MCF 10A (cell line): ENCODE measurements around the gene SFRP2. TPM values are rescaled to one million over a fixed set of nuclear protein-coding genes. Genes with fewer than 3 reads are reported as not detected.

Experiments
- BruUV-seq: library from RNA; stranded (reverse); fragments of 400-500 nt; replicated peaks from 2 replicates; lab custom pipeline; 2021; lab: Mats Ljungman, UMichigan
- CTCF ChIA-PET: fragments of 300-600 bp; sonication (Branson Sonifier 250); formaldehyde crosslinking; extraction: SDS; loops from one replicate; lab custom pipeline; 2021; ENCODE audit warnings: antibody characterized with exemption, inconsistent platforms; lab: Yijun Ruan, JAX
- POLR2A ChIA-PET: fragments of 300-600, 350-650 bp; sonication (Branson Sonifier 250); formaldehyde crosslinking; extraction: SDS; loops from one replicate; lab custom pipeline; 2020; ENCODE audit warnings: antibody characterized with exemption, inconsistent platforms; lab: Yijun Ruan, JAX
- DNase-seq: peaks from one replicate; pipeline ENCODE4 v3.0.0-alpha.2; 2018; ENCODE audit not compliant: unreplicated experiment
- H3K27ac Mint-ChIP-seq: one replicate; pipeline ENCODE4 v1.8.0; 2022; ENCODE audit warnings: mild to moderate bottlenecking, low read depth, mixed read lengths; ENCODE audit not compliant: unreplicated experiment
- H3K27me3 Mint-ChIP-seq: one replicate; pipeline ENCODE4 v1.8.0; 2022; ENCODE audit warnings: mixed read lengths; ENCODE audit not compliant: insufficient read depth, unreplicated experiment
- H3K36me3 Mint-ChIP-seq: one replicate; pipeline ENCODE4 v1.8.0; 2022; ENCODE audit warnings: mild to moderate bottlenecking, moderate library complexity, mixed read lengths; ENCODE audit not compliant: insufficient read depth, unreplicated experiment
- H3K4me1 Mint-ChIP-seq: one replicate; pipeline ENCODE4 v1.8.0; 2022; ENCODE audit warnings: mixed read lengths; ENCODE audit not compliant: insufficient read depth, unreplicated experiment
- H3K4me3 Mint-ChIP-seq: one replicate; pipeline ENCODE4 v1.8.0; 2022; ENCODE audit warnings: mild to moderate bottlenecking, moderate library complexity, mixed read lengths; ENCODE audit not compliant: unreplicated experiment
- H3K9me3 Mint-ChIP-seq: one replicate; pipeline ENCODE4 v1.8.0; 2022; ENCODE audit warnings: mixed read lengths; ENCODE audit not compliant: unreplicated experiment
- CTCF ChIP-seq: fragments of 200-600 bp; IDR thresholded peaks from one replicate; pipeline ENCODE4 v1.8.0; 2022; ENCODE audit warnings: antibody characterized with exemption, mild to moderate bottlenecking; ENCODE audit not compliant: unreplicated experiment
- intact Hi-C: fragments of 100-400 bp; cut with micrococcal nuclease; formaldehyde crosslinking; loops from 2 replicates; pipeline ENCODE4 v1.14.1; 2022
- total RNA-seq: library from RNA; stranded (reverse); gene quantifications from 2 replicates; pipeline ENCODE4 v1.2.3, GENCODE V29; 2022

SFRP2 gene
- total RNA-seq, 1 experiment from 2014 or later, result not detected

DNA sequence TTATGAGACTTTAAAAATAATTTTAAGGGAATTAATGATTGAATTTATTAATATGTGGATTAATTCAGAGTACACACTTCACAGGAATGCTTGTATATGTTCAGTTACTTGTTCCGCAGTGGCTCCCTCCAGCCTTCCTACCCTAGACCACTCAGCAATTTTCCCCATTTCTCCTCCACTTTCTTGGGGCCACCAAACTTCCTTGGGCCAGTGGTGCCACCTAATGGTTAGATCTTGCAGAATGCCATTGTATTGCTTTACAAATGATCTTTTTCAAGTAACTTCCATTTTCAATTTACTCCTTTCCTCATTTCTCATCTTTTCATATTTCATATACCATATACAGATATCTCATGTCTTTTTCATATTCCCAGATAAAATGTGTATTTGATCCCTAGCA lies 25.5 kb downstream of the SFRP2 start:
- Mint-ChIP-seq H3K9me3 (no peaks in the 10 kb centered on the region), H3K4me3 (no peak overlapping the region), H3K27ac (no peak overlapping the region), H3K27me3 (no peaks in the 10 kb centered on the region), H3K36me3 (no peaks in the 10 kb centered on the region), H3K4me1 (no peaks in the 10 kb centered on the region)
- POLR2A ChIA-PET, result no interaction called here
- peak; percentile 22 for TF ChIP-seq CTCF
- DNase-seq, result peak; percentile 54
- BruUV-seq, result no TSS peak
- intact Hi-C loops, result no loop called here
- CTCF ChIA-PET, result interaction anchor here (0.6 to 2.5 kb wide), 2 partner anchors 129 to 863 kb away, joined by 3 to 11 read pairs; no protein-coding TSS in a partner anchor

DNA sequence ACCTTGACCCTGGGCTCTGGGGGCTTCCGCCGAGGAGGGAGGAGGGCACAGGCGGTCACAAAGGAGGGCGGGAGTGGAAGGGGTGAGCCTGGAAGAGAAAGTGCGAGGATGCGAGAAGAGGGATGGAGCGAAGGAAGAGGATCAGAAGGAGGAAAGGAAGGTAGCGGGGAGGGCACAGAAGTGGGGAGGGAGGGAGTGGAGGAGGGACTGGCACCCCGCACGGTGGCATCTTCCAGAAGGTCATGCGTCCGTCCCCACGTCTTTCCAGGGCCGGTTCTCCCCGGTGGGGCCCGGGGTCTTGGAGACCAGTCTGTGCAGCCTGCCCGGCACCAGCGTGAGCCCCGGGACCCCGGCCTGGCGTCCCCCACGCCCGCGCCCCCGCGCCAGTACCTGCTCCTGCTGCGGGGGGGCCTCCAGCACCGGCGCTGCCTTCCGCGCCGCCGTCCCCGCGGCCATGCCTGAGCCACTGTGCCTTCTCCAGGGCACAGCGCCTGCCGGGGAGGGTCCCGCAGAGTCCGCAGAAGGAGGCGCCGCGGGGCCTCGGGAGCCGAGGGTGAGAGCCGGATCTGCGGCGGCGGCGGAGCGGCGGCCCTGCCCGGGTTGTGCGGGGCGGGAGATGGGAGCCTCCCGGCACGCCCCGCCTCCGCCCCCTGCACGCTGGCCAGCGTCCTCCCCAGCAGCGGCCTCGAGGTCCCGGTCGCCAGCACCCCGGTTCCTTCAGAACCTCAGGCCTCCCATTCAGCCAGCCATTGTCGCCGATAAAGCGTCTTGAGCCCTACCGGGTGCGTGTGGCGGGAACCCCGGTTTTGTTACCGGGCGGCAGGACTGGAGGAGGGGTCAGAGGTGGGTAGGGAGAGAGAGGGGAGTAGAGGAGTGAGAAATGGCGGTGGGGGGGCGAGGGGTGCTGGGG lies 29.2 kb downstream of the SFRP2 start, which contains the start of gene RNF175:
Gene RNF175, minus strand, starts transcription at position 618 of the 910 bp plus-strand sequence. Its CDS starts 162 bp downstream, at position 456.
- ChIA-PET CTCF (interaction anchor here (2.7 kb wide), 1 partner anchor 9 kb away, joined by 11 read pairs; no protein-coding TSS in a partner anchor), POLR2A (no interaction called here)
- BruUV-seq, result no TSS peak
- no peaks in the 10 kb centered on the region for H3K27me3 Mint-ChIP-seq
- H3K4me1 Mint-ChIP-seq, result no peaks in the 10 kb centered on the region
- TF ChIP-seq CTCF, result no peak
- no peak within 1 kb of the TSS for H3K27ac Mint-ChIP-seq
- intact Hi-C loops, result no loop called here
- peaks cover 2% of the 10 kb centered on the region for H3K9me3 Mint-ChIP-seq
- DNase-seq, result no peak
- peak within 1 kb of the TSS; percentile 55 for H3K4me3 Mint-ChIP-seq
- no peaks in the 10 kb centered on the region for H3K36me3 Mint-ChIP-seq

- POLR2A ChIA-PET, result no interaction called here
- H3K4me1 Mint-ChIP-seq, result no peaks in the 10 kb centered on the region
- BruUV-seq, result no TSS peak
- peak overlapping the region; percentile 55 for H3K4me3 Mint-ChIP-seq
- no peak for TF ChIP-seq CTCF
- no peak for DNase-seq
- peaks cover 7% of the 10 kb centered on the region for H3K9me3 Mint-ChIP-seq
- H3K27ac Mint-ChIP-seq, result no peak overlapping the region
- no peaks in the 10 kb centered on the region for H3K36me3 Mint-ChIP-seq
- intact Hi-C loops, result no loop called here
- H3K27me3 Mint-ChIP-seq, result no peaks in the 10 kb centered on the region
- CTCF ChIA-PET, result no interaction called here
Observed at GRCh38 chr4:153758688-153759406, 30.0 kb downstream of the SFRP2 start.

GRCh38 chr4:153758136-153758535 lies 30.7 kb downstream of the SFRP2 start:
- Mint-ChIP-seq H3K36me3 (no peaks in the 10 kb centered on the region), H3K27ac (no peak overlapping the region), H3K27me3 (no peaks in the 10 kb centered on the region), H3K9me3 (peaks cover 7% of the 10 kb centered on the region), H3K4me1 (no peaks in the 10 kb centered on the region), H3K4me3 (no peak overlapping the region)
- BruUV-seq, result no TSS peak
- DNase-seq, result no peak
- intact Hi-C loops, result no loop called here
- TF ChIP-seq CTCF, result no peak
- ChIA-PET CTCF (interaction anchor here (0.6 to 0.9 kb wide), 3 partner anchors 70 to 749 kb away, joined by 3 read pairs; no protein-coding TSS in a partner anchor), POLR2A (interaction anchor here (0.6 kb wide), 1 partner anchor 126 kb away, joined by 3 read pairs; no protein-coding TSS in a partner anchor)
